Caco-2 (cell line): ENCODE measurements around the gene SLC17A6. TPM values are rescaled to one million over a fixed set of nuclear protein-coding genes. Genes with fewer than 3 reads are reported as not detected.

Experiments used
- BruUV-seq: library from RNA; stranded (reverse); fragments of 400-500 nt; replicated peaks from 2 replicates; lab custom pipeline; 2021; lab: Mats Ljungman, UMichigan
- CTCF ChIA-PET: fragments of 300-600 bp; sonication (Branson Sonifier 250); formaldehyde crosslinking; loops from one replicate; lab custom pipeline; 2022; ENCODE audit warnings: antibody characterized with exemption; lab: Charles Lee
- POLR2A ChIA-PET: fragments of 300-600 bp; sonication (Branson Sonifier 250); formaldehyde crosslinking; loops from one replicate; lab custom pipeline; 2022; ENCODE audit warnings: antibody characterized with exemption; lab: Charles Lee
- DNase-seq, 2 experiments: peaks; one replicate each; pipeline versions ENCODE4 v3.0.0 to v3.0.0-alpha.2; 2020 to 2022
- H3K27me3 ChIP-seq: replicated peaks from 2 replicates; pipeline ENCODE4 v1.6.0; 2011; ENCODE audit warnings: low read length; ENCODE audit not compliant: control insufficient read depth, insufficient read depth
- H3K36me3 ChIP-seq: 2 replicates; pipeline ENCODE4 v1.5.1; 2011; ENCODE audit warnings: low read length; ENCODE audit not compliant: control insufficient read depth, insufficient read depth
- H3K4me1 ChIP-seq: fragments of 250-450 bp; sonication (Bioruptor Pico); 2 replicates; pipeline ENCODE4 v1.5.1; 2020; ENCODE audit warnings: mild to moderate bottlenecking
- H3K4me3 ChIP-seq: 2 replicates; pipeline ENCODE4 v1.5.1; 2011; ENCODE audit warnings: low read depth, mild to moderate bottlenecking, control low read depth, low read length
- H3K9me3 ChIP-seq: fragments of 250-450 bp; sonication (Bioruptor Pico); 2 replicates; pipeline ENCODE4 v1.5.1; 2020; ENCODE audit warnings: mild to moderate bottlenecking, moderate library complexity
- H3K27ac Mint-ChIP-seq: one replicate; pipeline ENCODE4 v1.8.0; 2022; ENCODE audit warnings: mixed read lengths; ENCODE audit not compliant: unreplicated experiment
- H3K27me3 Mint-ChIP-seq: one replicate; pipeline ENCODE4 v1.8.0; 2022; ENCODE audit warnings: mixed read lengths; ENCODE audit not compliant: insufficient read depth, unreplicated experiment
- H3K36me3 Mint-ChIP-seq: one replicate; pipeline ENCODE4 v1.8.0; 2022; ENCODE audit warnings: mild to moderate bottlenecking, mixed read lengths; ENCODE audit not compliant: insufficient read depth, unreplicated experiment
- H3K4me1 Mint-ChIP-seq: one replicate; pipeline ENCODE4 v1.8.0; 2022; ENCODE audit warnings: low read depth, mixed read lengths; ENCODE audit not compliant: unreplicated experiment
- H3K4me3 Mint-ChIP-seq: one replicate; pipeline ENCODE4 v1.8.0; 2022; ENCODE audit warnings: mild to moderate bottlenecking, moderate library complexity, mixed read lengths; ENCODE audit not compliant: unreplicated experiment
- H3K9me3 Mint-ChIP-seq: one replicate; pipeline ENCODE4 v1.8.0; 2022; ENCODE audit warnings: mixed read lengths; ENCODE audit not compliant: unreplicated experiment
- intact Hi-C: fragments of 100-400 bp; cut with micrococcal nuclease; formaldehyde crosslinking; loops from one replicate; pipeline ENCODE4 v1.10.0; 2022; ENCODE audit not compliant: unreplicated experiment
- total RNA-seq: library from RNA; stranded (reverse); gene quantifications from 2 replicates; pipeline ENCODE4 v1.2.3, GENCODE V29; 2022
- TF ChIP-seq, protein P1 (sequence below), 2 experiments: fragments of 200-600 bp in 1 of 2; IDR thresholded peaks; 1 replicate in 1 of 2; 2 replicates in 1 of 2; pipeline versions ENCODE4 v1.5.1 to v1.8.0; 2011 to 2022; ENCODE audit warnings: antibody characterized with exemption in 1 of 2, control low read depth in 1 of 2, inconsistent platforms in 1 of 2, low read depth in 1 of 2, low read length in 1 of 2, mild to moderate bottlenecking in 1 of 2, moderate library complexity in 1 of 2; ENCODE audit not compliant: insufficient read depth in 1 of 2, severe bottlenecking in 1 of 2, unreplicated experiment in 1 of 2

SLC17A6 gene
- total RNA-seq, 1 experiment from 2014 or later: not detected

- BruUV-seq: no TSS peak
- Mint-ChIP-seq H3K4me1 (no peaks in the 10 kb centered on the region), H3K27me3 (peaks cover 8% of the 10 kb centered on the region), H3K36me3 (no peaks in the 10 kb centered on the region), H3K9me3 (no peaks in the 10 kb centered on the region), H3K27ac (no peak overlapping the region), H3K4me3 (no peak overlapping the region)
- TF ChIP-seq, protein P1, sequence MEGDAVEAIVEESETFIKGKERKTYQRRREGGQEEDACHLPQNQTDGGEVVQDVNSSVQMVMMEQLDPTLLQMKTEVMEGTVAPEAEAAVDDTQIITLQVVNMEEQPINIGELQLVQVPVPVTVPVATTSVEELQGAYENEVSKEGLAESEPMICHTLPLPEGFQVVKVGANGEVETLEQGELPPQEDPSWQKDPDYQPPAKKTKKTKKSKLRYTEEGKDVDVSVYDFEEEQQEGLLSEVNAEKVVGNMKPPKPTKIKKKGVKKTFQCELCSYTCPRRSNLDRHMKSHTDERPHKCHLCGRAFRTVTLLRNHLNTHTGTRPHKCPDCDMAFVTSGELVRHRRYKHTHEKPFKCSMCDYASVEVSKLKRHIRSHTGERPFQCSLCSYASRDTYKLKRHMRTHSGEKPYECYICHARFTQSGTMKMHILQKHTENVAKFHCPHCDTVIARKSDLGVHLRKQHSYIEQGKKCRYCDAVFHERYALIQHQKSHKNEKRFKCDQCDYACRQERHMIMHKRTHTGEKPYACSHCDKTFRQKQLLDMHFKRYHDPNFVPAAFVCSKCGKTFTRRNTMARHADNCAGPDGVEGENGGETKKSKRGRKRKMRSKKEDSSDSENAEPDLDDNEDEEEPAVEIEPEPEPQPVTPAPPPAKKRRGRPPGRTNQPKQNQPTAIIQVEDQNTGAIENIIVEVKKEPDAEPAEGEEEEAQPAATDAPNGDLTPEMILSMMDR (IDR thresholded peaks at IDR 0.05; ENCODE audit: insufficient read depth in 1 of 2, low read depth in 1 of 2, low read length in 1 of 2, severe bottlenecking in 1 of 2, unreplicated experiment in 1 of 2): no peak
- no peaks in the 10 kb centered on the region for H3K9me3 ChIP-seq
- DNase-seq: no peak
- intact Hi-C loops: no loop called here
- H3K4me1 ChIP-seq: no peaks in the 10 kb centered on the region
- H3K36me3 ChIP-seq: no peaks in the 10 kb centered on the region
- no peak overlapping the region for H3K4me3 ChIP-seq
- ChIA-PET POLR2A (no interaction called here), CTCF (no interaction called here)
- no peaks in the 10 kb centered on the region for H3K27me3 ChIP-seq
Observed at GRCh38 chr11:22347857-22348487, 9.8 kb downstream of the SLC17A6 start.

DNA sequence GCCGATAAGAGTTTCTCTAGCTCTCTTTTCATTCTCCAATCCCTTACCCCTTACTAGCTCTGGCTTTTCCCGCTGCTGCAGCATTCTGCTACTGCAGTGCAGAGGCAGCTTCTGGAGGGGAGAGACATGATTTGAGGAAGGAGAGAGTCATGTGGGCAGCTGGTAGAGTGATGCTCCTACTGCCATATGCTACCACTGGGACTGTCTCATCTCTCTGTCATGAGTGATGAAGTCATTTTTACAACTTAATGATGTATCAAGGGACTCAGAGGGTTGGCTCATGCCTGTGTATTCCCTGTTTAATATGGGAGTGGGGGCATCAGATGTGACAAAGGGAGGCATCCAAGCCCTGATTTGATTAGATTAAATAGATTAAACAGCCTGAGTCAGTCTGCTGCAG is 11.3 kb downstream of the SLC17A6 start:
- CTCF ChIA-PET: no interaction called here

GRCh38 chr11:22359295-22359694 is 21.1 kb downstream of the SLC17A6 start:
- TF ChIP-seq, protein P1 (IDR thresholded peaks at IDR 0.05; ENCODE audit: insufficient read depth in 1 of 2, low read depth in 1 of 2, low read length in 1 of 2, severe bottlenecking in 1 of 2, unreplicated experiment in 1 of 2): no peak
- Histone ChIP-seq H3K9me3 (no peaks in the 10 kb centered on the region), H3K4me1 (no peaks in the 10 kb centered on the region), H3K27me3 (no peaks in the 10 kb centered on the region), H3K4me3 (no peak overlapping the region), H3K36me3 (no peaks in the 10 kb centered on the region)
- ChIA-PET CTCF (no interaction called here), POLR2A (no interaction called here)
- Mint-ChIP-seq H3K27ac (no peak overlapping the region), H3K27me3 (peaks cover 3% of the 10 kb centered on the region), H3K36me3 (no peaks in the 10 kb centered on the region), H3K4me1 (no peaks in the 10 kb centered on the region), H3K9me3 (no peaks in the 10 kb centered on the region), H3K4me3 (no peak overlapping the region)
- DNase-seq: no peak
- intact Hi-C loops: no loop called here
- no TSS peak for BruUV-seq

More for the DNA sequence above, 11.3 kb downstream of the SLC17A6 start:
- POLR2A ChIA-PET: no interaction called here
- no TSS peak for BruUV-seq
- H3K36me3 ChIP-seq: no peaks in the 10 kb centered on the region
- H3K4me3 Mint-ChIP-seq: no peak overlapping the region
- H3K27ac Mint-ChIP-seq: no peak overlapping the region
- no peaks in the 10 kb centered on the region for H3K4me1 ChIP-seq
- TF ChIP-seq, protein P1 (IDR thresholded peaks at IDR 0.05; ENCODE audit: insufficient read depth in 1 of 2, low read depth in 1 of 2, low read length in 1 of 2, severe bottlenecking in 1 of 2, unreplicated experiment in 1 of 2): no peak
- no peaks in the 10 kb centered on the region for H3K4me1 Mint-ChIP-seq
- H3K9me3 Mint-ChIP-seq: no peaks in the 10 kb centered on the region
- DNase-seq: no peak
- no peak overlapping the region for H3K4me3 ChIP-seq
- intact Hi-C loops: no loop called here
- H3K9me3 ChIP-seq: no peaks in the 10 kb centered on the region
- no peaks in the 10 kb centered on the region for H3K27me3 ChIP-seq
- peaks cover 8% of the 10 kb centered on the region for H3K27me3 Mint-ChIP-seq
- no peaks in the 10 kb centered on the region for H3K36me3 Mint-ChIP-seq
